HEK293 (cell line): ENCODE measurements around the gene SNX10.

Experiments
- CTCF ChIP-seq: fragments of 450-650 bp; formaldehyde crosslinking; IDR thresholded peaks from 2 replicates; pipeline ENCODE4 v1.5.1; 2016; ENCODE audit warnings: missing biosample characterization, missing genetic modification characterization
- HOXD13 ChIP-seq: sonication (generic); formaldehyde crosslinking; IDR thresholded peaks from 2 replicates; pipeline ENCODE4 v1.8.0; 2022; ENCODE audit warnings: missing genetic modification reagents, borderline replicate concordance
- RBAK ChIP-seq: fragments of 450-650 bp; formaldehyde crosslinking; IDR thresholded peaks from 2 replicates; pipeline ENCODE4 v1.5.1; 2016; ENCODE audit warnings: missing biosample characterization, missing genetic modification characterization
- SP2 ChIP-seq: fragments of 450-650 bp; formaldehyde crosslinking; IDR thresholded peaks from 2 replicates; pipeline ENCODE4 v1.5.1; 2016; ENCODE audit warnings: missing biosample characterization, missing genetic modification characterization
- ZNF138 ChIP-seq: fragments of 450-650 bp; formaldehyde crosslinking; IDR thresholded peaks from 2 replicates; pipeline ENCODE4 v1.5.1; 2016; ENCODE audit warnings: missing biosample characterization, missing genetic modification characterization, borderline replicate concordance
- ZNF416 ChIP-seq: fragments of 450-650 bp; formaldehyde crosslinking; IDR thresholded peaks from 2 replicates; pipeline ENCODE4 v1.5.1; 2016; ENCODE audit warnings: missing biosample characterization, missing genetic modification characterization
- ZNF777 ChIP-seq: fragments of 450-650 bp; formaldehyde crosslinking; IDR thresholded peaks from 2 replicates; pipeline ENCODE4 v1.5.1; 2017; ENCODE audit warnings: missing biosample characterization, missing genetic modification characterization, borderline replicate concordance
- ZNF785 ChIP-seq: fragments of 450-650 bp; formaldehyde crosslinking; IDR thresholded peaks from 2 replicates; pipeline ENCODE4 v1.5.1; 2016; ENCODE audit warnings: missing biosample characterization, missing genetic modification characterization

GRCh38 chr7:26345202-26345601 lies 53.5 kb downstream of the SNX10 start:
- TF ChIP-seq SP2 (tag by site-specific recombination) (no peak), RBAK (tag by site-specific recombination) (no peak), CTCF (tag by site-specific recombination) (no peak), ZNF777 (tag by site-specific recombination) (no peak), ZNF416 (tag by site-specific recombination) (no peak), ZNF785 (tag by site-specific recombination) (no peak), HOXD13 (CRISPR knock-in tag) (no peak), ZNF138 (tag by site-specific recombination) (no peak)
